Gastroesophageal sphincter (tissue), 4 donors: Measurements from ENCODE around the gene VAV1. TPM values are rescaled to one million over a fixed set of nuclear protein-coding genes. Genes with fewer than 3 reads are reported as not detected.

Source experiments
- ATAC-seq: fragments of 150-250 bp; one replicate; pipeline ENCODE4 v1.9.1; 2016; ENCODE audit warnings: mild to moderate bottlenecking, moderate library complexity
- H3K27ac ChIP-seq, 4 donors: fragments of 200-600 bp; sonication (generic) in 3 of 4; 1 replicate in 3 of 4; 2 replicates in 1 of 4; pipeline ENCODE4 v1.5.1; 2016 to 2019
- H3K27me3 ChIP-seq: fragments of 200-600 bp; sonication (generic); one replicate; pipeline ENCODE4 v1.5.1; 2019
- H3K36me3 ChIP-seq, 2 donors: fragments of 200-600 bp; sonication (generic); one replicate each; pipeline ENCODE4 v1.5.1; 2019; ENCODE audit warnings: control low read depth in 1 of 2
- H3K4me1 ChIP-seq, 3 donors: fragments of 200-600 bp; sonication (generic); 1 replicate in 2 of 3; 2 replicates in 1 of 3; pipeline ENCODE4 v1.5.1; 2016 to 2019; ENCODE audit warnings: control low read depth in 2 of 3
- H3K4me3 ChIP-seq, 2 donors: fragments of 200-600 bp; sonication (generic); one replicate each; pipeline ENCODE4 v1.5.1; 2019; ENCODE audit warnings: mild to moderate bottlenecking in 1 of 2, moderate library complexity in 1 of 2
- H3K9me3 ChIP-seq, 3 donors: fragments of 200-600 bp; sonication (generic); one replicate each; pipeline ENCODE4 v1.5.1; 2017 to 2019; ENCODE audit warnings: control low read depth in 2 of 3
- CTCF ChIP-seq, 4 experiments: fragments of 200-600 bp in 2 of 4; fragments of 450-650 bp in 2 of 4; sonication (generic) in 1 of 4; IDR thresholded peaks; one replicate each; pipeline ENCODE4 v1.5.1; 2017 to 2019; ENCODE audit warnings: antibody characterized with exemption in 4 of 4, mild to moderate bottlenecking in 2 of 4, moderate library complexity in 2 of 4
- EP300 ChIP-seq: sonication (generic); formaldehyde crosslinking; IDR thresholded peaks from one replicate; pipeline ENCODE4 v1.6.1; 2017; ENCODE audit warnings: antibody characterized with exemption, mild to moderate bottlenecking
- POLR2A ChIP-seq, 2 donors: fragments of 450-650 bp; IDR thresholded peaks; one replicate each; pipeline ENCODE4 v1.6.1; 2017; ENCODE audit warnings: antibody characterized with exemption in 2 of 2, mild to moderate bottlenecking in 2 of 2, moderate library complexity in 1 of 2
- POLR2AphosphoS5 ChIP-seq: sonication (generic); formaldehyde crosslinking; IDR thresholded peaks from one replicate; pipeline ENCODE4 v1.6.1; 2017; ENCODE audit warnings: antibody characterized with exemption
- WGBS, 2 donors: methylation state at CpG; one replicate each; pipeline ENCODE4 v1.1.5; 2018; ENCODE audit warnings: low coverage in 1 of 2; 5-methylcytosine and 5-hydroxymethylcytosine counted together
- total RNA-seq, 4 donors: library from RNA; depleted of rRNA; stranded (reverse); fragments of >200 nt; gene quantifications; one replicate each; pipeline ENCODE4 v1.1.0, GENCODE V29; 2016

Gene VAV1
- total RNA-seq, 4 donors from 2014 or later, result 2.3 to 7.8 (median 5.7) TPM

- ATAC-seq, result no peak
- Histone ChIP-seq H3K27me3 (peaks cover 52% of the 10 kb centered on the region), H3K9me3 (peaks cover 0 to 27% (median 0%) of the 10 kb centered on the region in 3 donors), H3K27ac (no peak overlapping the region), H3K4me3 (no peak overlapping the region), H3K36me3 (no peaks in the 10 kb centered on the region), H3K4me1 (no peaks in the 10 kb centered on the region)
- WGBS, 2 donors, result 90% methylated on average over 6 of the region's 17 CpGs; no CpG with 5 or more reads in 1 of the 2 donors
- no peak for TF ChIP-seq POLR2A (IDR thresholded peaks at IDR 0.05)
- TF ChIP-seq POLR2AphosphoS5, result no peak
- TF ChIP-seq EP300, result no peak
- no peak for TF ChIP-seq CTCF (IDR thresholded peaks at IDR 0.05)
Observed at GRCh38 chr19:6821639-6822310, 49.3 kb downstream of the VAV1 start.

- no peak overlapping the region for H3K27ac ChIP-seq
- no peak for ATAC-seq
- no peak overlapping the region for H3K4me3 ChIP-seq
- H3K4me1 ChIP-seq, result no peaks in the 10 kb centered on the region
- TF ChIP-seq CTCF (IDR thresholded peaks at IDR 0.05) (no peak), EP300 (no peak), POLR2AphosphoS5 (no peak), POLR2A (IDR thresholded peaks at IDR 0.05) (no peak)
- H3K27me3 ChIP-seq, result peaks cover 56% of the 10 kb centered on the region
- 56 to 67% methylated on average over 4 to 24 of the region's 25 CpGs for WGBS, 2 donors
- peaks cover 0 to 27% (median 0%) of the 10 kb centered on the region in 3 donors for H3K9me3 ChIP-seq
- no peaks in the 10 kb centered on the region for H3K36me3 ChIP-seq
Observed at GRCh38 chr19:6822311-6822670, 49.8 kb downstream of the VAV1 start.

GRCh38 chr19:6825076-6825774 is 52.7 kb downstream of the VAV1 start:
- H3K4me3 ChIP-seq, result no peak overlapping the region
- TF ChIP-seq EP300 (no peak), POLR2AphosphoS5 (no peak), CTCF (IDR thresholded peaks at IDR 0.05) (no peak), POLR2A (IDR thresholded peaks at IDR 0.05) (no peak)
- WGBS, 2 donors, result 65% methylated on average over 8 of the region's 12 CpGs; no CpG with 5 or more reads in 1 of the 2 donors
- no peaks in the 10 kb centered on the region for H3K4me1 ChIP-seq
- H3K9me3 ChIP-seq, result peaks cover 0 to 16% (median 0%) of the 10 kb centered on the region in 3 donors
- ATAC-seq, result no peak
- peaks cover 66% of the 10 kb centered on the region for H3K27me3 ChIP-seq
- H3K36me3 ChIP-seq, result no peaks in the 10 kb centered on the region
- no peak overlapping the region for H3K27ac ChIP-seq

- H3K4me1 ChIP-seq, result no peaks in the 10 kb centered on the region
- no peak for ATAC-seq
- H3K4me3 ChIP-seq, result no peak overlapping the region
- no peaks in the 10 kb centered on the region for H3K36me3 ChIP-seq
- H3K9me3 ChIP-seq, result peaks cover 0 to 4% (median 0%) of the 10 kb centered on the region in 3 donors
- H3K27me3 ChIP-seq, result peaks cover 54% of the 10 kb centered on the region
- WGBS, 2 donors, result 91% methylated on average over 4 of the region's 15 CpGs; no CpG with 5 or more reads in 1 of the 2 donors
- H3K27ac ChIP-seq, result no peak overlapping the region
- TF ChIP-seq POLR2AphosphoS5 (no peak), CTCF (IDR thresholded peaks at IDR 0.05) (no peak), POLR2A (IDR thresholded peaks at IDR 0.05) (no peak), EP300 (no peak)
Observed at GRCh38 chr19:6826281-6826920, 53.9 kb downstream of the VAV1 start.
